Measurements from ENCODE around the gene PCDHGA11.
A peak's percentile ranks its signal among the peaks of the same experiment; 100 is the strongest.
"Not testable (repeated sequence)": the region's sequence is repeated elsewhere in the genome, so short reads cannot be mapped to it uniquely, and the experiment has no call there.

Gene PCDHGA11

GRCh38 chr5:141411575-141411974, 9.3 kb upstream of the PCDHGA11 start:
- DNase-seq: no peak
- Histone ChIP-seq H3K27me3 (ENCODE audit: insufficient read depth, low read depth, severe bottlenecking) (no peaks in the 10 kb centered on the region), H3K27ac (no peak overlapping the region), H3K36me3 (no peaks in the 10 kb centered on the region), H3K4me3 (ENCODE audit: low read depth, low read length) (no peak overlapping the region), H3K9me3 (ENCODE audit: severe bottlenecking) (peaks cover 3% of the 10 kb centered on the region)
- TF ChIP-seq, protein P1, sequence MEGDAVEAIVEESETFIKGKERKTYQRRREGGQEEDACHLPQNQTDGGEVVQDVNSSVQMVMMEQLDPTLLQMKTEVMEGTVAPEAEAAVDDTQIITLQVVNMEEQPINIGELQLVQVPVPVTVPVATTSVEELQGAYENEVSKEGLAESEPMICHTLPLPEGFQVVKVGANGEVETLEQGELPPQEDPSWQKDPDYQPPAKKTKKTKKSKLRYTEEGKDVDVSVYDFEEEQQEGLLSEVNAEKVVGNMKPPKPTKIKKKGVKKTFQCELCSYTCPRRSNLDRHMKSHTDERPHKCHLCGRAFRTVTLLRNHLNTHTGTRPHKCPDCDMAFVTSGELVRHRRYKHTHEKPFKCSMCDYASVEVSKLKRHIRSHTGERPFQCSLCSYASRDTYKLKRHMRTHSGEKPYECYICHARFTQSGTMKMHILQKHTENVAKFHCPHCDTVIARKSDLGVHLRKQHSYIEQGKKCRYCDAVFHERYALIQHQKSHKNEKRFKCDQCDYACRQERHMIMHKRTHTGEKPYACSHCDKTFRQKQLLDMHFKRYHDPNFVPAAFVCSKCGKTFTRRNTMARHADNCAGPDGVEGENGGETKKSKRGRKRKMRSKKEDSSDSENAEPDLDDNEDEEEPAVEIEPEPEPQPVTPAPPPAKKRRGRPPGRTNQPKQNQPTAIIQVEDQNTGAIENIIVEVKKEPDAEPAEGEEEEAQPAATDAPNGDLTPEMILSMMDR (IDR thresholded peaks at IDR 0.05; ENCODE audit: low read depth, low read length): no peak

DNA sequence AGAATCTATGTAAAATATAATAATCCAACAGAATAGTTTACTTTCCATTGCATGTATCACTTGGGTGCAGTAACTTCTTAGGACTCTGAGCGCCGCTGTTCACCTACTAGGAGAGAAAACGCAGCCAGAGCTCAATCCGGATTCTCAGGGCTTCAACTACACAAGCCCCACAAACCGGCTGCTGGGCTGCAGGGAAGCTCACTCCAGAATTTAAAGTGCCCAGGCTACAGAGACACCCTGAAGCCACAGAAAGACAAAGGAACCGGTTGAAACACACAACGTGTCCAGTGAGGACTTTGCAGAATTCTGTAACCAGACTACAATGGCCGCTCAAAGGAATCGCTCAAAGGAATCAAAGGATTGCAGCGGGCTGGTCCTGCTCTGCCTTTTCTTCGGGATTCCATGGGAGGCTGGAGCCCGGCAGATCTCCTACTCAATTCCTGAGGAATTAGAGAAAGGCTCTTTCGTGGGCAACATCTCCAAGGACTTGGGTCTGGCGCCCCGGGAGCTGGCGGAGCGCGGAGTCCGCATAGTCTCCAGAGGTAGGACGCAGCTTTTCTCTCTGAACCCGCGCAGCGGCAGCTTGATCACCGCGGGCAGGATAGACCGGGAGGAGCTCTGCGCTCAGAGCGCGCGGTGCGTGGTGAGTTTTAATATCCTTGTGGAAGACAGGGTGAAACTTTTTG, 7.9 kb upstream of the PCDHGA11 start, which contains the start of gene PCDHGA10:
Gene PCDHGA10 (plus strand): TSS at position 134 of the 686 bp plus-strand sequence. CDS start 189 bp downstream, at position 323.
- TF ChIP-seq, protein P1 (IDR thresholded peaks at IDR 0.05; ENCODE audit: low read depth, low read length): peak; percentile 58
- peak; percentile 58 for DNase-seq
- no peaks in the 10 kb centered on the region for H3K36me3 ChIP-seq
- no peak within 1 kb of the TSS for H3K27ac ChIP-seq
- H3K27me3 ChIP-seq (ENCODE audit: insufficient read depth, low read depth, severe bottlenecking): no peaks in the 10 kb centered on the region
- H3K9me3 ChIP-seq (ENCODE audit: severe bottlenecking): peaks cover 3% of the 10 kb centered on the region
- H3K4me3 ChIP-seq (ENCODE audit: low read depth, low read length): no peak within 1 kb of the TSS

DNA sequence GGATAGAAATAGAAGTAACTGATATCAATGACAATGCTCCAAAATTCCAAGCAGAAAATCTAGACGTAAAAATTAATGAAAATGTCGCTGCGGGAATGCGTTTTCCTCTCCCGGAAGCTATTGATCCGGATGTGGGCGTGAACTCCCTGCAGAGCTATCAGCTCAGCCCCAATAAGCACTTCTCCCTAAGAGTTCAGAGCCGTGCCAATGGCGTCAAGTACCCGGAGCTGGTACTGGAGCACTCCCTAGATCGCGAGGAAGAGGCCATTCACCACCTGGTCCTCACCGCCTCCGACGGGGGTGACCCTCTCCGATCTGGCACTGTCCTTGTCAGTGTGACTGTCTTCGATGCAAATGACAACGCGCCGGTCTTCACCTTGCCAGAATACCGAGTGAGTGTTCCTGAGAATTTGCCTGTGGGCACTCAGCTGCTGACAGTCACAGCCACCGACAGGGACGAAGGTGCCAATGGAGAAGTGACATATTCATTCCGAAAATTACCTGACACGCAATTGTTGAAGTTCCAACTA, 7.2 kb upstream of the PCDHGA11 start:
- Histone ChIP-seq H3K36me3 (no peaks in the 10 kb centered on the region), H3K4me3 (ENCODE audit: low read depth, low read length) (no peak overlapping the region), H3K27me3 (ENCODE audit: insufficient read depth, low read depth, severe bottlenecking) (no peaks in the 10 kb centered on the region), H3K9me3 (ENCODE audit: severe bottlenecking) (peaks cover 3% of the 10 kb centered on the region), H3K27ac (no peak overlapping the region)
- TF ChIP-seq, protein P1 (IDR thresholded peaks at IDR 0.05; ENCODE audit: low read depth, low read length): no peak
- no peak for DNase-seq

GRCh38 chr5:141414548-141415274, 6.1 kb upstream of the PCDHGA11 start:
- H3K27ac ChIP-seq; DNase-seq; H3K36me3 ChIP-seq; H3K4me3 ChIP-seq (ENCODE audit: low read depth, low read length); H3K27me3 ChIP-seq (ENCODE audit: insufficient read depth, low read depth, severe bottlenecking): not testable (repeated sequence)
- H3K9me3 ChIP-seq (ENCODE audit: severe bottlenecking): peaks cover 11% of the 10 kb centered on the region

- not testable (repeated sequence) for H3K27me3 ChIP-seq (ENCODE audit: insufficient read depth, low read depth, severe bottlenecking); H3K27ac ChIP-seq; H3K36me3 ChIP-seq; H3K4me3 ChIP-seq (ENCODE audit: low read depth, low read length); DNase-seq
- H3K9me3 ChIP-seq (ENCODE audit: severe bottlenecking): peaks cover 15% of the 10 kb centered on the region
Observed at GRCh38 chr5:141415275-141415618, 5.6 kb upstream of the PCDHGA11 start.

DNA sequence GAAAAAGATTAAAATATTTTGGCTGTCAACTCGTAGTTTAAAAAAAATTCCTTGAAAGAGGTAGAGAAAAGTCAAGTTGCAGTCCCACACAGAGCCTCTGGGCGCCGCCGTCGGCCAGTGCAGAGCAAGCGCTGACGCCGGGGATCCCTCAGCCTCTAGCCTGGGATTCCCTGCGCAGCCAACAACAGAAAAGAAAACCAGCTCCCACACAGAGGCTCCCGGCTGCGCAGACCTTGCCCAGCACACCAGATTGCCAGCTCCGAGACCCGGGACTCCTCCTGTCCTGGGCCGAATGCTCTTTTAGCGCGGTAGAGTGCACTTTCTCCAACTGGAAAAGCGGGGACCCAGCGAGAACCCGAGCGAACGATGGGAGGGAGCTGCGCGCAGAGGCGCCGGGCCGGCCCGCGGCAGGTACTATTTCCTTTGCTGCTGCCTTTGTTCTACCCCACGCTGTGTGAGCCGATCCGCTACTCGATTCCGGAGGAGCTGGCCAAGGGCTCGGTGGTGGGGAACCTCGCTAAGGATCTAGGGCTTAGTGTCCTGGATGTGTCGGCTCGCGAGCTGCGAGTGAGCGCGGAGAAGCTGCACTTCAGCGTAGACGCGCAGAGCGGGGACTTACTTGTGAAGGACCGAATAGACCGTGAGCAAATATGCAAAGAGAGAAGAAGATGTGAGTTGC, 3.2 kb upstream of the PCDHGA11 start, which contains the start of gene PCDHGB7:
Gene PCDHGB7 (plus strand): TSS at position 184 of the 679 bp plus-strand sequence. CDS start 183 bp downstream, at position 367.
- DNase-seq: peak; percentile 58
- not testable (repeated sequence) for H3K27ac ChIP-seq
- H3K9me3 ChIP-seq (ENCODE audit: severe bottlenecking): peaks cover 25% of the 10 kb centered on the region

More for the DNA sequence above, 3.2 kb upstream of the PCDHGA11 start, which contains the start of gene PCDHGB7:
- TF ChIP-seq, protein P1 (IDR thresholded peaks at IDR 0.05; ENCODE audit: low read depth, low read length): peak; percentile 67
- H3K27me3 ChIP-seq (ENCODE audit: insufficient read depth, low read depth, severe bottlenecking); H3K36me3 ChIP-seq; H3K4me3 ChIP-seq (ENCODE audit: low read depth, low read length): not testable (repeated sequence)

Data from WERI-Rb-1 (cell line).